K562 (cell line): ENCODE data around the gene FERMT3. TPM values are rescaled to one million over a fixed set of nuclear protein-coding genes. Genes with fewer than 3 reads are reported as not detected.
A peak's percentile ranks its signal among the peaks of the same experiment; 100 is the strongest.

Experiments used
- CBX3 ChIP-seq, 2 experiments: IDR thresholded peaks; 1 replicate in 1 of 2; 2 replicates in 1 of 2; pipeline ENCODE4 v1.6.1; 2012; ENCODE audit warnings: inconsistent platforms in 2 of 2, low read length in 2 of 2, borderline replicate concordance in 1 of 2, control low read depth in 1 of 2
- CBX8 ChIP-seq: fragments of 200-600 bp; sonication (generic); IDR thresholded peaks from 2 replicates; pipeline ENCODE4 v1.6.1; 2012; ENCODE audit warnings: borderline replicate concordance, mixed run types, low read depth, mild to moderate bottlenecking, moderate library complexity, mixed read lengths, low read length, control low read depth, inconsistent platforms; ENCODE audit not compliant: poor library complexity, severe bottlenecking; ENCODE audit errors: extremely low read depth
- GABPA ChIP-seq: fragments of 200-800 bp; sonication (Bioruptor generic); conservative IDR thresholded peaks from 2 replicates; pipeline ENCODE4 v1.6.1; 2016; ENCODE audit warnings: low read depth, missing genetic modification characterization, missing compliant biosample characterization
- JUND ChIP-seq, 2 experiments: IDR thresholded peaks; 2 replicates in 1 of 2; 3 replicates in 1 of 2; pipeline ENCODE4 v1.6.1; 2011; ENCODE audit warnings: borderline replicate concordance in 2 of 2, low read depth in 2 of 2, low read length in 2 of 2, improper control_type of control experiment in 1 of 2, missing biosample characterization in 1 of 2, missing genetic modification characterization in 1 of 2, missing genetic modification reagents in 1 of 2
- KLF13 ChIP-seq: fragments of 450-650 bp; IDR thresholded peaks from 2 replicates; pipeline ENCODE4 v1.6.1; 2016; ENCODE audit warnings: missing genetic modification characterization, low read depth, mild to moderate bottlenecking, missing compliant biosample characterization, moderate library complexity, borderline replicate concordance
- KLF16 ChIP-seq: IDR thresholded peaks from 2 replicates; pipeline ENCODE4 v1.6.1; 2016; ENCODE audit warnings: antibody characterized with exemption
- MTA2 ChIP-seq: fragments of 450-650 bp; IDR thresholded peaks from 2 replicates; pipeline ENCODE4 v1.6.1; 2016; ENCODE audit warnings: low read depth
- POLR2B ChIP-seq: fragments of 450-650 bp; IDR thresholded peaks from 2 replicates; pipeline ENCODE4 v1.6.1; 2018; ENCODE audit warnings: low read depth; ENCODE audit not compliant: partially characterized antibody
- RBFOX2 ChIP-seq: fragments of 200-400 bp; formaldehyde crosslinking; IDR thresholded peaks from 2 replicates; pipeline ENCODE4 v1.6.1; 2017; ENCODE audit warnings: low read depth, mild to moderate bottlenecking, low read length, moderate library complexity
- SMARCE1 ChIP-seq: fragments of 450-650 bp; IDR thresholded peaks from 2 replicates; pipeline ENCODE4 v1.7.1; 2016; ENCODE audit warnings: mild to moderate bottlenecking
- SREBF2 ChIP-seq: sonication (generic); formaldehyde crosslinking; IDR thresholded peaks from 2 replicates; pipeline ENCODE4 v1.4.0; 2020; ENCODE audit warnings: mild to moderate bottlenecking, missing genetic modification reagents
- STAG1 ChIP-seq: sonication (generic); formaldehyde crosslinking; IDR thresholded peaks from 2 replicates; pipeline ENCODE4 v1.5.0; 2020; ENCODE audit warnings: missing genetic modification reagents, borderline replicate concordance
- ZNF140 ChIP-seq: fragments of 250-450 bp; sonication (Bioruptor Pico); IDR thresholded peaks from 2 replicates; pipeline ENCODE4 v1.8.0; 2021; ENCODE audit warnings: moderate library complexity, mild to moderate bottlenecking, inconsistent platforms
- polyA plus RNA-seq, 8 experiments: library from polyadenylated mRNA; depleted of rRNA in 4 of 8; stranded (reverse) in 5 of 8; unstranded in 3 of 8; fragments of >200 nt; fragmentation: Nextera tagmentation in 2 of 8; fragmentation: Illumina TruSeq in 1 of 8; extraction: Ambion mirVana in 2 of 8; extraction: Trizol in 1 of 8; gene quantifications; 2 replicates each; pipeline versions ENCODE4 v1.2.1 to v1.2.3, GENCODE V29; 2011 to 2014; ENCODE audit warnings: inconsistent platforms in 1 of 8, missing spikeins in 1 of 8
- total RNA-seq, 7 experiments: library from RNA; depleted of rRNA in 6 of 7; stranded (reverse); fragments of >200 nt in 6 of 7; fragmentation: Illumina TruSeq in 2 of 7; extraction: Trizol in 2 of 7; gene quantifications; 2 replicates each; pipeline versions ENCODE4 v1.2.1 to v1.2.3, GENCODE V29; 2011 to 2021; ENCODE audit warnings: low replicate concordance in 1 of 7
- TF ChIP-seq, protein P1 (sequence below): sonication (generic); formaldehyde crosslinking; IDR thresholded peaks from 2 replicates; pipeline ENCODE4 v1.8.0; 2022; ENCODE audit warnings: mild to moderate bottlenecking, missing genetic modification reagents
- TF ChIP-seq, protein P2 (sequence below): sonication (generic); formaldehyde crosslinking; IDR thresholded peaks from 2 replicates; pipeline ENCODE4 v1.8.1; 2023; ENCODE audit warnings: missing genetic modification reagents, mild to moderate bottlenecking, borderline replicate concordance
- TF ChIP-seq, protein P3 (sequence below), 2 experiments: fragments of 450-650 bp in 1 of 2; IDR thresholded peaks; 2 replicates each; pipeline ENCODE4 v1.6.1; 2011 to 2017; ENCODE audit warnings: low read depth in 2 of 2, antibody characterized with exemption in 1 of 2, borderline replicate concordance in 1 of 2, low read length in 1 of 2, mild to moderate bottlenecking in 1 of 2, mixed read lengths in 1 of 2; ENCODE audit not compliant: control insufficient read depth in 1 of 2

Gene FERMT3
- total and polyA plus RNA-seq, 9 of the 15 experiments (the other 6 are each of a cell fraction or from before 2014, with no cell fraction given): 3.2 to 275 (median 79.7) TPM

DNA sequence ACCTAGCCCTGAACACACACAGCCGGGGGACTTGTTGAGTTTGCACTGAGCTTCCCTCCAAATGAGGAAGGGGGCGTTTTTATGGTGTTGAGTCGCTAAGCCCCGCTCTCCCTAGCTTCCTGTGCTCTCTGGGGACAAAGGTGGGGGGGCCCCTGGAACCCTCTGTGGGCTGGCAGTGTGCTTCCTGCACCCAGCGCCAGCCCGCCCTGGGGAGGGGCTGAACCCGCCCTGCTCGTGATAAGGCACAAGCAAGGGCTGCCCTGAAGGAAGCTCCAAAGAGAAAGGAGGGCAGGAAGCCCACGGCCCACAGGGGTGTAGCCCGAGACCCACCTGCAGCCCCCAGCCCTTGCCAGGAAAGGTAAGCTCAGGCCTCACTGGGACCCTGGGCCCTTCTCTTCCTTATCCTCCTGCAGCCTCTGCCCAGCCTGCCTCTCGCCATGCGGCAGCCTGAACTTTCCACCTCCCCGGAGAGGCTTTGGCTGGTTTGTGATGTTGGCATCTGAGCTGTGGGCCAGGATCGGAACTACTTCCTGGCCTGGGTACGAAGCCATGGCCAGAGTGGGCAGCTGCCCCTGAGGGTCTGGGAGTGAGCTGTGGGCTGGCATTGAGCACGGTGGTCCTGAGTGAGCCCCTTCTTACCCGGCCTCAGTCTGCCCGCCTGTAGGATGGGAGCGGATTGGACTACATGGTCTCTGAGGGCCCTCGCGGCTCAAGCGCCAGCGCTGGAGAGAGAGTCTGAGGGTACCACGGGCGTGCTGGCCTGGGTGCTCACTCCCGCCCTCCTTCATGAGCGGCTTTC is at the start of gene FERMT3 (continued):
- TF ChIP-seq, protein P1, sequence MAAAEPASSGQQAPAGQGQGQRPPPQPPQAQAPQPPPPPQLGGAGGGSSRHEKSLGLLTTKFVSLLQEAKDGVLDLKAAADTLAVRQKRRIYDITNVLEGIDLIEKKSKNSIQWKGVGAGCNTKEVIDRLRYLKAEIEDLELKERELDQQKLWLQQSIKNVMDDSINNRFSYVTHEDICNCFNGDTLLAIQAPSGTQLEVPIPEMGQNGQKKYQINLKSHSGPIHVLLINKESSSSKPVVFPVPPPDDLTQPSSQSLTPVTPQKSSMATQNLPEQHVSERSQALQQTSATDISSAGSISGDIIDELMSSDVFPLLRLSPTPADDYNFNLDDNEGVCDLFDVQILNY (CRISPR knock-in tag): 0 out of 2 replicates have a peak, but pooled peaks have one; percentile 47
- TF ChIP-seq SMARCE1 (no peak), STAG1 (CRISPR knock-in tag) (no peak), KLF16 (no peak), RBFOX2 (peak; percentile 93), MTA2 (0 out of 2 replicates have a peak, but pooled peaks have one; percentile 10), CBX3 (IDR thresholded peaks at IDR 0.05; ENCODE audit: borderline replicate concordance in 1 of 2, low read length in 2 of 2) (0 out of 3 replicates have a peak, but pooled peaks of 1 of the 2 experiments have one; percentile 2), POLR2B (peak; percentile 70), ZNF140 (CRISPR knock-in tag) (no peak), KLF13 (tag) (no peak), SREBF2 (CRISPR knock-in tag) (0 out of 2 replicates have a peak, but pooled peaks have one; percentile 79), CBX8 (no peak), JUND (IDR thresholded peaks at IDR 0.05; ENCODE audit: borderline replicate concordance, low read depth, low read length) (peak; percentile 6; the same call in 1 of the 2 replicates), JUND (tag; IDR thresholded peaks at IDR 0.05; ENCODE audit: borderline replicate concordance, low read depth, low read length) (no peak), GABPA (tag) (no peak)
- TF ChIP-seq, protein P2, sequence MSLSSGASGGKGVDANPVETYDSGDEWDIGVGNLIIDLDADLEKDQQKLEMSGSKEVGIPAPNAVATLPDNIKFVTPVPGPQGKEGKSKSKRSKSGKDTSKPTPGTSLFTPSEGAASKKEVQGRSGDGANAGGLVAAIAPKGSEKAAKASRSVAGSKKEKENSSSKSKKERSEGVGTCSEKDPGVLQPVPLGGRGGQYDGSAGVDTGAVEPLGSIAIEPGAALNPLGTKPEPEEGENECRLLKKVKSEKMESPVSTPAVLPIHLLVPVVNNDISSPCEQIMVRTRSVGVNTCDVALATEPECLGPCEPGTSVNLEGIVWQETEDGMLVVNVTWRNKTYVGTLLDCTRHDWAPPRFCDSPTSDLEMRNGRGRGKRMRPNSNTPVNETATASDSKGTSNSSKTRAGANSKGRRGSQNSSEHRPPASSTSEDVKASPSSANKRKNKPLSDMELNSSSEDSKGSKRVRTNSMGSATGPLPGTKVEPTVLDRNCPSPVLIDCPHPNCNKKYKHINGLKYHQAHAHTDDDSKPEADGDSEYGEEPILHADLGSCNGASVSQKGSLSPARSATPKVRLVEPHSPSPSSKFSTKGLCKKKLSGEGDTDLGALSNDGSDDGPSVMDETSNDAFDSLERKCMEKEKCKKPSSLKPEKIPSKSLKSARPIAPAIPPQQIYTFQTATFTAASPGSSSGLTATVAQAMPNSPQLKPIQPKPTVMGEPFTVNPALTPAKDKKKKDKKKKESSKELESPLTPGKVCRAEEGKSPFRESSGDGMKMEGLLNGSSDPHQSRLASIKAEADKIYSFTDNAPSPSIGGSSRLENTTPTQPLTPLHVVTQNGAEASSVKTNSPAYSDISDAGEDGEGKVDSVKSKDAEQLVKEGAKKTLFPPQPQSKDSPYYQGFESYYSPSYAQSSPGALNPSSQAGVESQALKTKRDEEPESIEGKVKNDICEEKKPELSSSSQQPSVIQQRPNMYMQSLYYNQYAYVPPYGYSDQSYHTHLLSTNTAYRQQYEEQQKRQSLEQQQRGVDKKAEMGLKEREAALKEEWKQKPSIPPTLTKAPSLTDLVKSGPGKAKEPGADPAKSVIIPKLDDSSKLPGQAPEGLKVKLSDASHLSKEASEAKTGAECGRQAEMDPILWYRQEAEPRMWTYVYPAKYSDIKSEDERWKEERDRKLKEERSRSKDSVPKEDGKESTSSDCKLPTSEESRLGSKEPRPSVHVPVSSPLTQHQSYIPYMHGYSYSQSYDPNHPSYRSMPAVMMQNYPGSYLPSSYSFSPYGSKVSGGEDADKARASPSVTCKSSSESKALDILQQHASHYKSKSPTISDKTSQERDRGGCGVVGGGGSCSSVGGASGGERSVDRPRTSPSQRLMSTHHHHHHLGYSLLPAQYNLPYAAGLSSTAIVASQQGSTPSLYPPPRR (CRISPR knock-in tag): no peak
- TF ChIP-seq, protein P3, sequence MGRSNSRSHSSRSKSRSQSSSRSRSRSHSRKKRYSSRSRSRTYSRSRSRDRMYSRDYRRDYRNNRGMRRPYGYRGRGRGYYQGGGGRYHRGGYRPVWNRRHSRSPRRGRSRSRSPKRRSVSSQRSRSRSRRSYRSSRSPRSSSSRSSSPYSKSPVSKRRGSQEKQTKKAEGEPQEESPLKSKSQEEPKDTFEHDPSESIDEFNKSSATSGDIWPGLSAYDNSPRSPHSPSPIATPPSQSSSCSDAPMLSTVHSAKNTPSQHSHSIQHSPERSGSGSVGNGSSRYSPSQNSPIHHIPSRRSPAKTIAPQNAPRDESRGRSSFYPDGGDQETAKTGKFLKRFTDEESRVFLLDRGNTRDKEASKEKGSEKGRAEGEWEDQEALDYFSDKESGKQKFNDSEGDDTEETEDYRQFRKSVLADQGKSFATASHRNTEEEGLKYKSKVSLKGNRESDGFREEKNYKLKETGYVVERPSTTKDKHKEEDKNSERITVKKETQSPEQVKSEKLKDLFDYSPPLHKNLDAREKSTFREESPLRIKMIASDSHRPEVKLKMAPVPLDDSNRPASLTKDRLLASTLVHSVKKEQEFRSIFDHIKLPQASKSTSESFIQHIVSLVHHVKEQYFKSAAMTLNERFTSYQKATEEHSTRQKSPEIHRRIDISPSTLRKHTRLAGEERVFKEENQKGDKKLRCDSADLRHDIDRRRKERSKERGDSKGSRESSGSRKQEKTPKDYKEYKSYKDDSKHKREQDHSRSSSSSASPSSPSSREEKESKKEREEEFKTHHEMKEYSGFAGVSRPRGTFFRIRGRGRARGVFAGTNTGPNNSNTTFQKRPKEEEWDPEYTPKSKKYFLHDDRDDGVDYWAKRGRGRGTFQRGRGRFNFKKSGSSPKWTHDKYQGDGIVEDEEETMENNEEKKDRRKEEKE (IDR thresholded peaks at IDR 0.05; ENCODE audit: borderline replicate concordance in 1 of 2, control insufficient read depth in 1 of 2, low read depth in 2 of 2, low read length in 1 of 2): 0 out of 4 replicates have a peak, but pooled peaks of 1 of the 2 experiments have one; percentile 3
